HG02642 (cell line): ENCODE data around the gene PAK1IP1.
"Not testable (repeated sequence)": the region's sequence is repeated elsewhere in the genome, so short reads cannot be mapped to it uniquely, and the experiment has no call there.

ENCODE experiments used
- ATAC-seq: cut with Tn5 transposase; IDR thresholded peaks from one replicate; pipeline ENCODE4 v1.9.1; 2021; ENCODE audit warnings: mild to moderate bottlenecking; ENCODE audit not compliant: unreplicated experiment, poor library complexity

The PAK1IP1 gene

DNA sequence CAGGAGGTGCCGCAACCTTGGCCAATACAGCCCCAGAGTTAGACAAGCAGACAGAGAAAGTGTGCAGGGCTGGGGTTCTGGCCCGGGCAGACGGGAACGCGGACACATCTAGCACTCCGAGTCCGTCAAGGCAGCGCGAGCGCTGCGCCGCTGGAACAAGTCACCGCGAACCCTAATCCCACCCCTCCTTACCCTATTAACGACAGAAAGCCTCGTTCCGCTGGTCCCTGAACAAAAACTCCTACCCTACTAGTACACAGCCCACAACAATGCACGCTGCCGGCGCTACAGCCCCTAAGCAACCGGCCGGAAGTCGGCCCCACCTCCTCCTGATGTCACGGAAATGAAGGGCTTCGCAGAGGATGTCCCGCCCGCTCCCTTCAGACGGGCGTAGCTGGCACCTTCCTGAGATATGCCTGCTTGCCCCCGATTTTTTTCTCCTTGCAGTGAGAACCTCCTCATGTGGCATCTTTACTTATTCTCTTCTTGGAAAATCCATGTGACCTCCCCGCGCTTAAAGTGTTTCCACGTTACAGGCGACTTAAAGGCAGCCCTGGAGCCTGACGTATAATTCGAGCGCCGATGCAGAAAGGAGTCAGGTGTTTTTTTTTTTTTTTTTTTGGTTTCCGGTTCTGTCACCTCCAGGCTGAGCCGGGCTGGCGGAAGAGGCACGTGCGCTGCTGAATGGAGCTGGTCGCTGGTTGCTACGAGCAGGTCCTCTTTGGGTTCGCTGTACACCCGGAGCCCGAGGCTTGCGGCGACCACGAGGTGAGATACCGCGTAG, at the start of gene PAK1IP1, which contains the start of gene C6orf52:
PAK1IP1 (plus strand) TSS at position 671 of the 784 bp plus-strand sequence; CDS start at position 685, 14 bp downstream.
C6orf52 (minus strand) TSS at position 315 of the 784 bp plus-strand sequence. CDS start 7,066 bp downstream, outside the sequence.
- ATAC-seq = peak; percentile 98

DNA sequence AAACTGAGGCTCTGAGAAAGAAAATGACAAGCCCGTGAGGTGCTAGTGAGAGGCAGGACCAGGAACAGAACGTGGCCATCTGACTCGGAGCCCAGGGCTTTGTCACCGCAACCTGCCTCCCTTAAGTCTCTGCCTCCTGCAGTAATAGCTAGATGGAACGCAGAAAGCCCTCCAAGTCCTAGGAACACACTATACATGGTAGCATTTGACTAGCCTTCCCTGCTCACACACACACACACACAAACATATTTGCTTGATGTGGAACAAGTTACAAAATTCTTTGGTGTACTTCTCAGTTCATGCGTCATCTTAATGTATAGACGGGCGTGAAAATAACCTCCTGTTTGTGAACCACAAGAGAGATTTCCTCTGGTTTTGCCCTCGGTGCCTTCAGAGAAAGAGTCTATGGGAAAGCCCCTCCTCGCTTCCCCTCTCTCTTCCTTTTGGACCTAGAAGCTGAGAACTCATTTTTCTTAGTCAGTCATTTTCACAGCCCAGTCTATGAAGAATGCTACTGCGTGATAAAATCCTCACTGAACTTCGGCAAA, 39.2 kb upstream of the PAK1IP1 start:
- peak; percentile 41 for ATAC-seq

- ATAC-seq = no peak
Observed at GRCh38 chr6:10658910-10659698, 35.7 kb upstream of the PAK1IP1 start.

- ATAC-seq = no peak
Observed at GRCh38 chr6:10659699-10660348, 34.9 kb upstream of the PAK1IP1 start.

- ATAC-seq = not testable (repeated sequence)
Observed at GRCh38 chr6:10660431-10661191, 34.2 kb upstream of the PAK1IP1 start.

DNA sequence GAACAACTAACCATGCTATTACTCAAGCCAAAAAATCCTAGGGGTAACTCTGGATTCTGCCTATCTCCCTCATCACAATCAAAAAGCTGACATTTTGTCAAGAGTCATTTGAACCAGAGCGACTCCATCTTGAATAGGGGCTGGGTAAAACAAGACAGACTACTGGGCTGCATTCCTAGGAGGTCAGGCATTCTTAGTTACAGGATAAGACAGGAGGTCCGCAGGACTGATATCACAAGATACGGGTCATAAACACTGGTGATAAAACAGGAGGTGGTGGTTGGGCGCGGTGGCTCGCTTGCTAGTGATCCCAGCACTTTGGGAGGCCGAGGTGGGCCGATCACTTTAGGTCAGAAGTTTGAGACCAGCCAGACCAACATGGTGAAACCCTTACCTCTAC, 32.6 kb upstream of the PAK1IP1 start:
- no peak for ATAC-seq

DNA sequence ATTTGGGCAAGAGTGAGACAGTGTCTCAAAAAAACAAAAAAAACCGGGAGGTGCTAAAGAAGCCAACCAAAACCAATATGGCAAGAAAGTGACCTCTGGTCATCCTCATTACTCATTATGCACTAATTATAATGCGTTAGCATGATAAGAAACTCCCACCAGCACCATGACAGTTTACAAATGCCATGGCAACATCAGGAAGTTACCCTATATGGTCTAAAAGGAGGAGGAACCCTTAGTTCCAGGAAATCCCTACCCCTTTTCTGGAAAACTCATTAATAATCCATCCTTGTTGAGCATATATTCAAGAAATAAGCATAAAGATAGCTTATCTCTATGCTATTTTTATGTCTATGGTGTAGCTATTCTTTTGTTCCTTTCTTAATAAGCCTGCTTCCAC, 32.0 kb upstream of the PAK1IP1 start:
- no peak for ATAC-seq

- ATAC-seq = not testable (repeated sequence)
Observed at GRCh38 chr6:10665595-10665994, 29.2 kb upstream of the PAK1IP1 start.

- no peak for ATAC-seq
Observed at GRCh38 chr6:10668126-10668917, 26.4 kb upstream of the PAK1IP1 start.

DNA sequence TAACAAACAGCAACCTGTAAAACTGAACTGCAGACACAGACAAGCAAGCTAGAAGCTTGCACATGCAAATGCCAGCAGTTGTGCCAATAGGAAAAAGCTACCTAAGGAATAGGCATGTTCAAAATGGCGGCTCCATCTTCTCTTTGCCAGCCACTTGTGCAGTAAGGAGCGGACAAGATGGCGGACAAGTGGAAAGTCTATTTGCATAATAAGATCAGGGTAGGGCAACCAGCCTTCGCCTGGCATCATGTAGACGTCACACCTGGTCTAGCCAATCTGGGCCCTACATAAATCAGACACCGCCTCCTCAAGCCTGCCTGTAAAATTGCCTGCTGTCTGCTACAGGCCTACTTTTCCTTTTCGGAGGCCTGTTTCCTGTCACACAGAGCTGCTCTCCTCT, 18.4 kb upstream of the PAK1IP1 start:
- ATAC-seq = no peak

- no peak for ATAC-seq
Observed at GRCh38 chr6:10678456-10678855, 16.3 kb upstream of the PAK1IP1 start.

GRCh38 chr6:10681795-10682194, 13.0 kb upstream of the PAK1IP1 start:
- no peak for ATAC-seq

- ATAC-seq = no peak
Observed at GRCh38 chr6:10682355-10682988, 12.3 kb upstream of the PAK1IP1 start.

GRCh38 chr6:10684618-10685017, 10.2 kb upstream of the PAK1IP1 start:
- no peak for ATAC-seq

DNA sequence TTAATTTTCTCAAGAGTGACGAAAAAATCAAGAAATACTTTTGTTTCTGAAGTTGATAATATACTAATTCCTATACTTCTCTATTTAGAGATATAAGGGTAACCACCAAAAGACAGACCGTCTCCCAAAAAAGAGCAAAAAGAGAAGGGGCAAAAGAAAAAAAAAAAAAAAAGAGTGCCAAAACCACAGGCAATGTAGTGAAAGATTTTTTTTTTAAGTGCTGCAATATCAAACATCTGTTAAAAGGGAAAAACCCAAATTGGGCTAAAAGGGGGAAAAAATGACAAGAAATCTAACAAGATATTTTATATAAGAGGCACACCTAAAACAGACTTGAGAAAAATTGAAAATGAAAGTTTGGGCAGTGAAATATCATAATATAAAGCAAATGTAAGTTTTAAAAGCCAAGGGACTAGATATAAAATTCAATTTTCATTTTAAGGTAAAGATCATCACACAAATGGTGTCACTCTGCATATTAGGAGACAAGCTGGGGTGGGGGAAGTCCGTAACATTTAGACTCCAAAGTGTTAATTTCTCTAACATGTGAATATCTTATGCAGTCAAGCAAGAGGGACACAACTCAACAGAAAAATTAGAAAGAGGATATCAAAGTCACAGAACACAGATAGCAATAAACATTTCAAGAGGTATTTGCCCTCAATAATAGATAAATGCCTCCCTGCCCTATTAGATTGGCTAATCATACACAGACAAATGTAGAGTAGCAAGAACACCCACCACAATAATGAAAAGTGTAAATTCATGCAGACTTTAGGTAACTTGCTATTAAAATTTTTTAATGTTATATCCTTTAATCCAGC, 9.5 kb upstream of the PAK1IP1 start:
- ATAC-seq = no peak

DNA sequence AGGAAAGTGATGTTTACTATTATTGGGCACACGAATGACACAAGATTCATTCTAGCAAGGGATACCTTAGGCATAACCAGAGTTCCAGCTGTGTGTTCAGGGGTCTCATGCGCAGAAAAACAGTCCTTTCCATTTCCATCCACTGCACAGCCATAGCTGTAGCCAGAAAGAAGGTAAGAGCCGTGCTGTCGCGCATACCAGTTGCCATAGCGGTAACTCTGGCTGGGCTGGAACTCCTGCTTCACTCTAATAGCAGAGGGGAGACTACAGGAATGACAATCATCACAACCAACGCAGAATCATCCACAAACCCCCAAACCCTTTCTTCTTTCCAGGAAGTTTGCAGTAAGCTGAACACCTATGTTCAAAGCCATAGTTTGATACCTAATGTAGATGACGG, 7.9 kb upstream of the PAK1IP1 start:
- ATAC-seq = no peak

GRCh38 chr6:10687582-10687981, 7.2 kb upstream of the PAK1IP1 start:
- no peak for ATAC-seq
